22Rv1 (cell line): Measurements from ENCODE around the gene GSG1L2.

Experiments used
- CTCF ChIP-seq: fragments of 450-650 bp; IDR thresholded peaks from 2 replicates; pipeline ENCODE4 v1.5.1; 2017; ENCODE audit warnings: mild to moderate bottlenecking
- ZFX ChIP-seq: fragments of 450-650 bp; IDR thresholded peaks from 2 replicates; pipeline ENCODE4 v1.6.1; 2017; ENCODE audit warnings: antibody characterized with exemption, borderline replicate concordance

GRCh38 chr17:9859781-9860180 is 37.9 kb upstream of the GSG1L2 start:
- no peak for TF ChIP-seq CTCF
- TF ChIP-seq ZFX = no peak
